Measurements from ENCODE around the gene CDCP2.
A peak's percentile ranks its signal among the peaks of the same experiment; 100 is the strongest.
"Not testable (repeated sequence)": the region's sequence is repeated elsewhere in the genome, so short reads cannot be mapped to it uniquely, and the experiment has no call there.

CDCP2 gene

DNA sequence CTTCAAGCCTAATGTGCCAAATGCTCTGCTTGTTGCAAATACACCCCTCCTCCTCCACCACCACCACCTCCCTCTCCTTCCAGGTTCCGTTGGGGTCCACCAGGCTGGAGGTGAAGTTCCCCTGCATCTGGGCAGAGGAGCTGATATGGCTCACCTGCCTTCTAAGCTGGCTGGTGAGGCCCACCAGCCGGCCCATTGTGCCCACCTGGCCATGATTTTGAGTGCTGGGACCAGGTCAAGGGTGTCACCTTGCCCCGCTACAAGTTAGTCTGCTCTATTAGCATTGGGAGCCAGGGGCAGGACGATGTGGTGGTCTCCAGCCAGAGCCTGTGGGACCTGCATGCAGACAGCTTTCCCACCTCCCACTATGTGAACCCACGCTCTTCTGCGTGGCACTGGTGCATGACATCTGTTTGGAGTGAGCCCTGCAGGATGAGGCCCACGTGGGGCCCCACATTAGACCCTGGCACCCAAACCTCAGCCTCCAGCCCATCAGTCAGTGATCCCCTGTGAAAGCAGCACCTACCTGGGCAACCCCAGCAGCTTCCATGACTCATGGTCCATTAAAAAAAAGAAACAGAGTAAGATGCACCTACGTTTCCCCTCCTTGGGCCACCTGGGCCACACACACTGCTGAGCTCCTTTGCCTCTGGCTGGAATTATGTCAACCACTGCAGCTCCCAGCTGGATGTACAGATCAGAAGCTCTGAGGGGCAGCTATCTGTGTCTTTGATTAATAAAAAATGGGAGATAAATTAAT is 15.6 kb upstream of the CDCP2 start:
- DNase-seq (ENCODE audit: low read depth), result no peak

DNA sequence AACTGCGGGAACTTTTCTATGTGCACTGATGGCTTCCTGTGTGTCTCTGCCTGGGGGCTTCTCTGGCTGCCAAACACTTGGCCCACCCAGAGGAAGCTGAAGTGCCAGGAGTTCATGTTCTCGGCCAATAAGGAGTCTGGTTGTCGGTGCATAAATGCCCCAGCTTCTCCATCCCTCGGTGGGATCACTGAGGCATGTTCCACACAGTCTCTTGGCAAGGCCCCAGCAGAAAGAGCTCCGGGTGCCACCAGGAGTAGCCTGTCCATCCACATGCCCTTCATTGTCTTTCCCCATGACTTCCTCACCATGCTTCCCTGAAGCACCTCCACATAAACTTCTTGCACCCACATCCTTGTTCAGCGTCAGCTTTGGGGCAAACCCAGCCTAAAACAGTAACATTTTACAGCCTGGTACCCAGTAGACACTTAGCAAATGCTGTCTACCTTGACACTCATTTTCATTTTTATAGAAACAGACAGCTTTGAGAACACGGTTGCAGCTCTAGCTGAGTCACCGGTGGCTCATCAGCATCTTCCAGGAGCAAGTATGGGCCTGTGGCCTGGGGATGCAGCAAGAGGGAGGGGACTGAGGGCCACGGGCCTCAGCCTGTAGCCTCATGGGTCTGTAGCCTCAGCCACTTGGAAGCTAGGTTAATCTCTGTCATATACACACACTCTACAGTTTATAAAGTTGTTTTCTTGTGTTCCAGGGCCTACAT is 14.8 kb upstream of the CDCP2 start:
- DNase-seq (ENCODE audit: low read depth), result peak; percentile 30

DNA sequence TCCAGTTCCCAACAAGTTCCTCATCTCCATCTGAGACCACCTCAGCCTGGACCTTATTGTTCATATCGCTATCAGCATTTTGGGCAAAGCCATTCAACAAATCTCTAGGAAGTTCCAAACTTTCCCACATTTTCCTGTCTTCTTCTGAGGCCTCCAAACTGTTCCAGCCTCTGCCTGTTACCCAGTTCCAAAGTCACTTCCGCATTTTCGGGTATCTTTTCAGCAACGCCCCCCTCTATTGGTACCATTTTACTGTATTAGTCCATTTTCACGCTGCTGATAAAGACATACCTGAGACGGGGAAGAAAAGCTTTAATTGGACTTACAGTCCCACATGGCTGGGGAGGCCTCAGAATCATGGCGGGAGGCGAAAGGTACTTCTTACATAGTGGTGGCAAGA is 13.6 kb upstream of the CDCP2 start:
- DNase-seq (ENCODE audit: low read depth), result not testable (repeated sequence)

DNA sequence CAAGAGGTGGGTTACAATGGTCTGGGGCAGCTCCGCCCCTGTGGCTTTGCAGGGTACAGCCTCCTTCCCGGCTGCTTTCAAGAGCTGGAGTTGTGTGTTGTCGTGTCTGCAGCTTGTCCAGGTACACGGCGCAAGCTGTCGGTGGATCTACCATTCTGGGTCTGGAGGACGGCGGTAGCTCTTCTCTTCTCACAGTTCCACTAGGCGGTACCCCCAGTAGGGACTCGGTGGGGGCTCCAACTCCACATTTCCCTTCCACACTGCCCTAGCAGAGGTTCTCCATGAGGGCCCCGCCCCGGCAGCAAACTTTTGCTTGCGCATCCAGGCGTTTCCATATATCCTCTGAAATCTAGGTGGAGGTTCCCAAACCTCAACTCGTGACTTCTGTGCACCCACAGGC is 12.3 kb upstream of the CDCP2 start:
- DNase-seq (ENCODE audit: low read depth), result no peak

DNA sequence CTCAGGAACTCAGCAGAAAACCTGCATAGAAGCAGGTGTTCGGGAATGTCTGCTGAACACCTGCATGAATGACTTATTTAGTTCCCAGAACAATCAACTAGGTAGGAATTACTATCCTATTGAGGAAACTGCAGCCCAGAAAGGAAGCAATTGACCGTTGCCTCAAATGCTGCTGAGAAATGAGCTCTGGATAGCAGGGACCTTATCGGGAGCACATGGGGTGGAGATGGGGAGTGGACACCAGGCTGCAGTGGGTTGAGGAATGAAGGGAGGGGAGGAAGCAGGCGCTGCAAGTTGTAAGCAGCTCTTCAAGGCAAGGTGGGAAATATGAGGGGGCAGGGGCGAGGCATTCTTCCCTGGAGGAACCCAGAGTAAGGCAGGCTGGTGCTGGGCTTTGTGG is 10.8 kb upstream of the CDCP2 start:
- no peak for DNase-seq (ENCODE audit: low read depth)

DNA sequence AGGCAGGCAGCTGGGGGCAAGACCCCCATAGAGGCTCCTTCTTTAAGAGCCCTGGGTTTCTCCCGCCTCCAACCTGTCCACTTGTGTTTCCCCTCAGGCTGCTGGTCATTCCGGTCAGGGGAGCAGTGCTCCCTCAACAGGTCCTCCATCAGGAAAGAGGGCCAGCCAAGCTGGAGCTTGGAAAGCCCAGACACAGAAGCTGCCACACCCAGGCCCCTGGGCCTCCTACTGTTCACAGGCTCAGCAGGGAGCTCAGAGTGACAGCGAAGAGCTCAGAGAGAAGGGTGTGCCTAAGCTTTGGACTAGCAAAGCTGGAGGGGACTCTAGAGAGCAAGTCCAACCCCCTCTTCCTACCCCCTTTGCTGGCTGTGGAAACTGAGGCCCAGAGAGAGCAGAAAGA is 10.3 kb upstream of the CDCP2 start:
- DNase-seq (ENCODE audit: low read depth), result no peak

DNA sequence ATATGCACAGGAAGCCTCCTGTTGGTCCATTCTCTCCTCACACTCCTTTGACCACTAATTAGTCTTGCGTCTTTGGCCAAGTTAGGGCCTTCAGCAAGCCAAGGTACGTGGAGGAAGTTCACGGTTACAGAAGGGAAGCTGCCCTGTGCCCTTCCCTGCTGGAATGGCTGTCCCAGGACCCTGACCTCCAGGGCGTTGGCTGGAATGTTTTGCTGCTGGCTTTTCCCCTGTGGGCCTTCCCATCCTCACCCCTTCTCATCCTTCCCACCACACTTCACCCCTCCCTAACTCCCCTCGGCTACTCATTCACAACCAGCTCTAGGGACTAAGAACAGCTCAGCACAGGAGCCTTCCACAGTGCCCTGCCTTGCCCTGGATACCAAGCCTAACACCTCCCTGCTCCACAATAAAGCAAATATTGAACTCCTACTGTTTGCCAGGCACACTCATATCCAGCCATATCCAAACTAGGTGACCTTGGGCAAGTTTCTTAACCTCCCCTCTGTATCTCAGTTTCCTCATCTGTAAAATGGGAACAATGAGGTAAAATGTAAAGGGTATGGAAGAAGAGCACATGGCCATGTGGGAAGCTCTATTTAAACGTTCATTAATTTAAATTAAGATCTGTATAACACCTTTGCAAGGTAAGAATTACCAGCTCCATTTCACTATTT is 8.8 kb upstream of the CDCP2 start:
- DNase-seq (ENCODE audit: low read depth), result no peak

DNA sequence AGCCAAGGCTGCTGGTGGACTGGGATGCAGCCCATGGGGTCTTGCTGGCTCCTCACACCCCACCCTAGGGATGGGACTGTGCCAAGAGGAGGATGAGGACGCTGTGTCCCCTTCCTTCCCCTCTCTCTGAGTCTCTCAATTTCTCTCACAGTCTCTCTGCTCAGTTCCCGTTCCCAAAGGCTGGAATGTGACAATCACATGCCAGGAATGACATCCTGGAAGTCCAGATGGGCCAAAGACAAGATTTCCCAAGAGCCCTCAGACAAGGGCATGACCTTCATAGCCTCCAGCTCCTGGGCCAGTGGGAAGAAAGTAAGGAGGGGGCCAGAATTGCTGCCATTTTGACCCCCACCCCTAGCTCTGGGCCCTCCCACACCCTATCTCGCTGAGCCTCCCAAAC is 7.6 kb upstream of the CDCP2 start:
- DNase-seq (ENCODE audit: low read depth), result no peak

DNA sequence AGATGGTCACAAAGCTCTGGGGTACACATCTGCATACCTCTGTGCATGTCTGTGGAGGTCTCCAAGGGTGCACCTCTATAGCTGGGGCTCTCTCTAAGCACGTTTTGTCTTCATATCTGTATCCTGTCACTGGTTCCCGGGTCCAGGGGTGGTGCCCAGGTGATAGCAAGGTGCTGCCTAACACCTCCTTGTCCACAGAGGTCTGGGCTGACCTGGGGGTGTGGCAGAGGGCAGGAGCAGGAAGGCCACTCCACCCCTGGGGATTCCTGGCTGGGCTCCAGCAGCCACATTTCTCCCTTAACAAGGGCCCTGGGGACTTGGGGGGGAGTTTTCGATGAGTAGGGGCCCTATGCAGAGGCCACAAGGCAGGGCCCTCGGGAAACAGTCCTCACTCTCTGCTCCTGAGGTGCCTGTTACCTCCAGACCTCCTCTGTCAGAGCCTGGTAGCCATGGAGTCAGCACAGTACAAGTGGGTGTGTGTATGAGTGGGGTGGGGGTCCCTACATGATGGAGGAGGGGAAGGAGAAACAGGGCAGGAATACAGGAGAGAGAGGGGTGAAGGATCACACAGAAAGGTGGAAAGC is 7.0 kb upstream of the CDCP2 start:
- no peak for DNase-seq (ENCODE audit: low read depth)

DNA sequence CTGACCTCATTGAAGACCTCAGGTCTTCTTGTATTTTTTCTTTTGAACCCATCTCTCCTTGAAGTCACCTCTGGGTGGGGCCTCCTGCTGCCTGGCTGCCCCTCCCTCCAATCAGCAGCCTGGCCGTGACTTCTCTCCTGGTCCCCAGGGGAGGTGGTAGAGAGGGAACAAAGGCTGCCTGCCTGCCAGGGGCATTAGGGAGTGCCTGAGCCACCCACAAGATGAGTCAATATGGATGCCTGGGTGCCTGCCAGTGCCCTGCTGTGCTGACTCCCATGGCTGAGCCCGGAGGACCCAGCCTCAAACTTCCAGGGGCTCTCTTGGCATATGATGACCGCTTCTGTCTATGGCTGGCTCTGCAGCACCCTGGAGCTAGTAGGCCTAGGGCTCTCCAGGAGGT is 5.3 kb upstream of the CDCP2 start:
- no peak for DNase-seq (ENCODE audit: low read depth)

DNA sequence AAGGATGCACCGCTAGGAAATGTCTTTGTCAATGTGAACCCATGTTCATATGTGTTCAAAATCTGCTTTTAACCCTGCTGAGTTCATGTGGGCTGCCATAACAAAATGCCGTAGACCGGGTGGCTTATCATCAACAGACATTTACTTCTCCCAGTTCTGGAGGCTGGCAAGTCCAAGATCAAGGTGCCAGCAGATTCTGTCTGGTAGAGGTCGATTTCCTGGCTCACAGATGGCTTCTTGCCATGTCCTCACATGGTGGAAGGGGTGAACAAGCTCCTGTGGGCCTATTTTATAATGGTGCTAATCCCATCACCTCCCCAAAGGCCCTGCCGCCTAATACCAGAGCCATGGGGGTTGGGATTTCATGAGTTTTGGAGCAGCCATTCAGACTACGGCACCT is 4.6 kb upstream of the CDCP2 start:
- DNase-seq (ENCODE audit: low read depth), result no peak

DNA sequence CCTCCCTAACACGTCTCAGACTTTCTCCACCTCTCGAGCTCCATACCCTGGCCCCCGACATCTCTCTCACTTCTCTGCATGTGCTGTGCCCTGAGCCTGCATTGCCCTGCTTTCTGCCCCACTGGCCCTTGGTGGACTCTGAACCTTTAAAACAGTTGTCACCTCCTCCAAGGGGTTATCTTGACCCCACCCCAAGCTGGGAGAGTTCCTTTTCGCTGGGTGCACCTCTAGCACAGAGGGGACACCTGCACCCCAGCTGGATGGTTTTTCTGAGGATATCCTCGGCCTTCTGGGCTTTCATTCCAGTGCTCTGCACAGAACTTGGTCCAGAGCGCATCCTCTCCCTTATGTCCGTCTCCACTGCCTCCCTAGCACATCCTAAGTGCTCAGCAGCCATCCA is 4.2 kb upstream of the CDCP2 start:
- no peak for DNase-seq (ENCODE audit: low read depth)

DNA sequence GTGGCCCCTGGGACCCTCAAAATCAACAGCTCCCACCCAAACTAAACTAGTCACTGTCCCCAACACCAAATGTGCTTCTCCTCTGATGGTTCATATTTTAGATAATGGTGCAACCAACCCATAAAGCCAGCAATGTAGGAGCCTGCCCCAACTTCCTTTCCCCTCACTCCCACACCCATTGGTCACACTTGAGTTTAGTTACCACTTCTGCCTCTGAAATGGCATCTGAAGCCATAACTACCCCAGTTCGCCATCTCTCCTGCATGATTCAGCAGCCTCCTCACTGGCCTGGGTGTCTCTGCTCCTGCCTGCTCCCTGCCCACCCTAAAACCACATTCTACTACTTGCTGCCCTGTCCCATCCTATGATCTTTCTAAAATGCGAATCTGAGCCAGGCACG is 3.4 kb upstream of the CDCP2 start:
- DNase-seq (ENCODE audit: low read depth), result no peak

DNA sequence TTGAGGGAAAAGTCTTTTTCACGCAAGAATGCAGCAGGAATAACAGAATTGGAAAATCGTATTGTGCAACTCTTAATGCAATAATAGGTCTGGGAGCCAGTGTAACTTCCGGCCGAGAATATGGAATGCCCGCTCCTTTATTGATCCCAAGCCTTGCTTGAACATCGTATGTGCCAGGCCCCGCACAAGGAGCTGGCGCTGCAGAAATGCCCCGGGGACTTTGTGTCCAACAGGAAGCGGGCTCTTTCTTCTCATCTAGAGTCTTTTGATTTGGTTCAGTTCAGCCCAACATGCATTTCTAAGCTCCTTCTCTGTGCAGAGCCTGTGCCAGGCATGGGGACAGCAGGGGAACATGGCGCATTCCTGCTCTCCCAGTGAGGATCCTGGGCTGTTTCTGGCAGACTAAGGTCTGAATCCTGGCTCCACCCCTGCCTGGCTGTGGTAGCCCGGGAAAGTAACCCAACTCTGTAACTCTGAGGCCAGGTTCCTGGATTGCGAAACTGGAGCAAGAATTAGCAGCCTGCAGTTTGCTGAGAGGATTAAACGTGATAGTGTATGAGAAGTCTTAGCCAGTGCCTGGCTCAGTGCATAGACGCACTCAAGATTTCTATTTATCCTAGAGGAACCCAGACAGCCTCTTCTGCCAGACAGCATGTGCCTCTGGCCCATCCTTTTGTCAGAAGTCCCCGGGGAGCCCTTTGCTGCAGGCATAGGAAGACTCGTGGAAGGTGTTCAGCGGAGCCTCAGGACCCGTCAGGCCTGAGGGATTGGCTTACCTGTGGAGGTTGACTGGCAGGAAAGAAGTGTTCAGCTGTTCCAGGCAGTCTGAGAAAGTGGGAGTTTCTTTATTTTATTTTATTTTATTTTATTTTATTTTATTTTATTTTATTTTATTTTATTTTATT is 987 bp upstream of the CDCP2 start:
- DNase-seq (ENCODE audit: low read depth), result peak; percentile 84

DNA sequence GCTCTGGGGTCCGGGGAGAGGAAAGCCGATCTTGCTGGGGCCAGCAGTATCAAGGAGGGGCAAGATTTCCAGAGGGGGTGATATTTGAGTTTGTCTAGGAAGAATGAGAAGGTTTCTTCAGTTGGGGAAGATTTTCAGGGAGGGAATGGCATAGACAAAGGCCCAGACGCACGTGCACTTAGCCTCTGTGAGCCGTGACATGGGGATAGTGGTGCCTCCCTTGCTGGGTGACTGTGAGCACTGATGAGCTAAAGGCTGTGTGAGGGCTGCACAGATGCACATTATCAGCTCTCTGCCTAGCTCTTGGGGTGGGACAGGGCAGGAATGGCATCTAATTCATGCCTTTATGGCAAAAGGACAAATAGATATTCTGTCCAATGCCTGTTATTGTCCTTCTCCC is 1.8 kb downstream of the CDCP2 start:
- no peak for DNase-seq (ENCODE audit: low read depth)

DNA sequence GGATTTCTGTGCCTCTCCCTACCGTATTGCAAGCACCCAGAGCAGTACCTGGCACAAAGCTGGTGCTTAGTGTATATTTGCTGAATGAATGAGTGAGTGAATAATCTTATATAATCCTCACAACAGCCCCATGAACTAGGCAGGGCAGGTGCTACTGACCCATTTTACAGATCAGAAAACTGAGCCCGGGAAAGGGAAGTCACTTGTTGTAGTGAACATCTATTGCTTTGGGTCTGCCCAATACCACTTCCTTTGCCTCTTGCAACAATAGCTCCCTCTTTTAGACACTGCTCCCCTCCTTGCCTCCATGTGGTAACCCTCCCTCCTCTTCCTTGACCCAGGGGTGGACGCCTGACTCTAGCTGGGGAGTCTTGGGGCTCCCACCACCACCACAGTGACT is 3.1 kb downstream of the CDCP2 start:
- DNase-seq (ENCODE audit: low read depth), result no peak

DNA sequence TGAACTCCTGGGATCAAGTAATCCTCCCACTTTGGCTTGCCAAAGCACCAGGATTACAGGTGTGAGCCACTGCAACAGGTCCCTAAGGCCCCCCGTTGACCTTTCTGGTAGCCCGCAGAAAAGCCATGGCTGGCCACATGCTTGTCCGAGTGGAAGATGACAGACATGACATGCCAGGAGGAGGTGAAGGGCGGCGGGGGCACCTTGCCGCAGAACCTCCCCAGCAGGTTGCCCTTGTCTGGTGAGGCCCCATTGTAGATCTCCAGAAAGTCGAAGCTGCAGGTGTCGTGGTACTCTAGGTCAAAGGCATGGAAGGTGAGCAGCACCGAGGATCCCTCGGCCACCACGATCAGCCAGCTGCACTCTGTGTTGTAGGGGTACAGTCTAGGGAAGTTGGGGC is 8.4 kb downstream of the CDCP2 start:
- DNase-seq (ENCODE audit: low read depth), result no peak

DNA sequence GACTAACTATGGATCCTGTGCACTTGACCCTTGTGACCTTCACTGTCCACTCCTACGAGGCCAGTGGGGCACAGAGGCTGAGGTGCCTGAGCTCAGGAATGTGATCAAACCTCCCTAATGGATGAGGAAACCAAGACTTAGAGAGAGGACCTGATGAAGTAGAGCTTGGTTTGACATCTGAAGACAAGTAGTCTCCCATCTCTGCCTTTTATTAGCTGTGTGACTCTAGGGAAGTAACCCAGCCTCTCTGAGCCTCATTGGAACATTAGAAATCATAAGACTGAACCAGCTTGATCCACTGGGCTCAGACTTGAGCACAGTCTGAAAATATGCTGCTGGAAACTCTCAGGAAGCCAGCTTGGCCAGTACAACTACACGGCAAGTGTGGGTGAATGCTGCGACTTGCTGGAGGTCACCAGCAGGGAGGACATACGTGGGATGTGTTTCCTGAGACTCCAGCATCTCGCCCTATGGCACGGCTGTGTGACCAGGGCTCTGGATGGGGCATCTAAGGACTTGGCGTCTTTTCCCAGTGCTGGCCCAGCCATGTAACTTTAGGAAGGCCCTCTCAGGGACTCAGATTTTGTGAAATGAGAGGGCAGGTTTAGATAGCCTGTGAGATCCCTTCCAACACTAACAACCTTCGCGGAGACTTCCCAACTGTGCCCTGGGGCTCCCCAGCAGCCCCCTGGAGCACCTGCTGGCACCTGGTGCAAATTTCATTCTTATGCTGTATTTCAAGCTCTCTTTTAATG is 10.5 kb downstream of the CDCP2 start:
- DNase-seq (ENCODE audit: low read depth), result no peak

DNA sequence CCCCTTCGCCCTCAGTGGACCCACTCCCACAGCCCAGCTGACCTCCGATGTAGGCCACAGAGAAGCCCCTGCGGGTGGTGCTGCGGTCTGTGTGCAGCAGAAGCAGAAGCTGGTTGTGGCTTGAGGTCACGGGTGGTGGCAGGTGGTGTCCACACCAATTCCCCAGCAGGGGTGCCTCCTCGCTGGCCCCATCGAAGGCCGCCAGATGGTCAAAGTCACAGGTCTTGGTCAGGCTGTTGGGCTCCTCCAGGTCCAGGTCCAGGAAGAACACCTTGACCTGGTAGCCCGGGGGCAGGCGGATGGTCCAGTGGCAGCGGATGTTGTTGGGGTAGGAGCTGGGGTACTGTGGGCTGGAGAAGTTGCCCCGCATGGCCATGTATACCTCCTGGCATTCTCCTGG is 13.1 kb downstream of the CDCP2 start:
- no peak for DNase-seq (ENCODE audit: low read depth)

DNA sequence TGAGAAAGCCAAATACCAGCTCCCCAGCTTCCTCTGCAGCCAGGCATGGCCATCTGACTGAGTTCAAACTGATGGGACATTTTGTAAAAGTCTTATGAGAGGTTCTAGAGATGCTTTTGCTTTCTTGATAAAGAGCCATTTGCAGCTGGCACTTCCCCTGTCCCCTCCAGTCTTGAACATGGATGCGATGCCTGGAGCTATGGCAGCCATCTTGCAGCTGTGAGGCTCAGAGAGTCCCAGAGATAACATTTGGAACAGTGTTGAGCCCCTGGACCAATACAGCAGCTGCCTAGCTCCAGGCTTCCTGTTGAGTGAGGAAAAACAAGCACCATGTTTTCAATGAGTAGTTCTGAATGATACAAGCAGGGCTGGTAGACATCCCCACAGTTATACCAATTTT is 13.8 kb downstream of the CDCP2 start:
- no peak for DNase-seq (ENCODE audit: low read depth)

DNA sequence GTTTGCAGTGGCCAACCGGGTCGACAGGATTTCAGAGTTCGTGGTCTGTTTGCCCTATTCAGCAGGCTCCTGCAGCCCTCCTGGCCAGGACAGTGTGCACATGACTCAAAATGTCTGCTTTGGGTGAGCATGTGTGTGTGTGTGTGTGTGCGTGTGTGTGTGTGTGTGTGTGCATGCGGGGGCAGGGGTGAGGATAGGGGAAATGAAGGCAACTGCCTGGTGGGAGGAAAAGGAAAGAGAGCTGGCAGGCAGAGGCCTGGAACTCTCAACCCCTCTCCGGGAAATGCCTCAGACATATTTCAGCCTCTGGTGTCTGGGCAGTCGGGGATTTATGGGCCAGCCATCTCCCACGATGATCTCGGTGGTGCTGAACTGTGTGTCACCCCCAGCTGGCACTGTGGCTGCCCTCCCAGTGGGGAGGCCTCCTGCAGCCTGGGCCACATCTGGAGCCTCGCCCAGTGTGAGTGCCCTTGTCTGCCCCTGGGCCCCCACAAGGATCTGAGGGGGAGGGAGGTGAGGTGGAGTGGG is 15.2 kb downstream of the CDCP2 start:
- peak; percentile 84 for DNase-seq (ENCODE audit: low read depth)
